ENCODE measurements around the gene PLXDC2. TPM values are rescaled to one million over a fixed set of nuclear protein-coding genes. Genes with fewer than 3 reads are reported as not detected.

PLXDC2 gene
- total and polyA plus RNA-seq, 2 experiments from 2014 or later = 39.9 to 52.2 TPM

- no peak overlapping the region for H3K4me2 ChIP-seq
- H3K4me3 ChIP-seq = no peak overlapping the region
- no peaks in the 10 kb centered on the region for H3K27me3 ChIP-seq
- H4K20me1 ChIP-seq (ENCODE audit: insufficient read depth, poor library complexity, severe bottlenecking) = no peaks in the 10 kb centered on the region
- TF ChIP-seq EZH2phosphoT487 (IDR thresholded peaks at IDR 0.05; ENCODE audit: low read depth, severe bottlenecking, unreplicated experiment) = no peak
- TF ChIP-seq CTCF (IDR thresholded peaks at IDR 0.05; ENCODE audit: poor library complexity) = no peak
- no peak for TF ChIP-seq EZH2 (IDR thresholded peaks at IDR 0.05; ENCODE audit: borderline replicate concordance)
- H3K36me3 ChIP-seq (replicated peaks; ENCODE audit: insufficient read depth, low read depth) = no peaks in the 10 kb centered on the region
- no peaks in the 10 kb centered on the region for H3K9me3 ChIP-seq (ENCODE audit: low read depth)
- H2AFZ ChIP-seq = no peak overlapping the region
- no peaks in the 10 kb centered on the region for H3K4me1 ChIP-seq (ENCODE audit: insufficient read depth)
- no peak for DNase-seq (ENCODE audit: low spot score)
- H3K9me2 ChIP-seq (replicated peaks; ENCODE audit: insufficient read depth) = no peaks in the 10 kb centered on the region
- no peak overlapping the region for H3K27ac ChIP-seq
- WGBS (ENCODE audit: low lambda C conversion rate, missing lambda C conversion rate) = 79% methylated on average over 5 of the region's 5 CpGs
- no peaks in the 10 kb centered on the region for H3K79me2 ChIP-seq
Observed at GRCh38 chr10:20287586-20287985, 471.4 kb downstream of the PLXDC2 start.

- H3K79me2 ChIP-seq = no peaks in the 10 kb centered on the region
- H3K36me3 ChIP-seq (replicated peaks; ENCODE audit: insufficient read depth, low read depth) = no peaks in the 10 kb centered on the region
- no peak overlapping the region for H3K27ac ChIP-seq
- no peak overlapping the region for H3K4me2 ChIP-seq
- no peak overlapping the region for H3K4me3 ChIP-seq
- no peaks in the 10 kb centered on the region for H3K27me3 ChIP-seq
- WGBS (ENCODE audit: low lambda C conversion rate, missing lambda C conversion rate) = 88% methylated on average over 6 of the region's 6 CpGs
- TF ChIP-seq EZH2phosphoT487 (IDR thresholded peaks at IDR 0.05; ENCODE audit: low read depth, severe bottlenecking, unreplicated experiment) (no peak), CTCF (IDR thresholded peaks at IDR 0.05; ENCODE audit: poor library complexity) (no peak), EZH2 (IDR thresholded peaks at IDR 0.05; ENCODE audit: borderline replicate concordance) (no peak)
- H4K20me1 ChIP-seq (ENCODE audit: insufficient read depth, poor library complexity, severe bottlenecking) = no peaks in the 10 kb centered on the region
- H2AFZ ChIP-seq = no peak overlapping the region
- no peaks in the 10 kb centered on the region for H3K9me2 ChIP-seq (replicated peaks; ENCODE audit: insufficient read depth)
- H3K9me3 ChIP-seq (ENCODE audit: low read depth) = no peaks in the 10 kb centered on the region
- no peak for DNase-seq (ENCODE audit: low spot score)
- H3K4me1 ChIP-seq (ENCODE audit: insufficient read depth) = no peaks in the 10 kb centered on the region
Observed at GRCh38 chr10:20288060-20288459, 471.8 kb downstream of the PLXDC2 start.

- H3K4me2 ChIP-seq = no peak overlapping the region
Observed at GRCh38 chr10:20289070-20289828, 473.0 kb downstream of the PLXDC2 start.

More at GRCh38 chr10:20289070-20289828, 473.0 kb downstream of the PLXDC2 start:
- Histone ChIP-seq H3K4me3 (no peak overlapping the region), H3K27ac (no peak overlapping the region), H3K9me2 (replicated peaks; ENCODE audit: insufficient read depth) (no peaks in the 10 kb centered on the region), H3K27me3 (no peaks in the 10 kb centered on the region), H3K4me1 (ENCODE audit: insufficient read depth) (no peaks in the 10 kb centered on the region), H3K79me2 (no peaks in the 10 kb centered on the region), H3K9me3 (ENCODE audit: low read depth) (no peaks in the 10 kb centered on the region), H2AFZ (no peak overlapping the region), H3K36me3 (replicated peaks; ENCODE audit: insufficient read depth, low read depth) (no peaks in the 10 kb centered on the region), H4K20me1 (ENCODE audit: insufficient read depth, poor library complexity, severe bottlenecking) (no peaks in the 10 kb centered on the region)
- no peak for DNase-seq (ENCODE audit: low spot score)
- WGBS (ENCODE audit: low lambda C conversion rate, missing lambda C conversion rate) = 86% methylated on average over 6 of the region's 6 CpGs
- TF ChIP-seq EZH2 (IDR thresholded peaks at IDR 0.05; ENCODE audit: borderline replicate concordance) (no peak), CTCF (IDR thresholded peaks at IDR 0.05; ENCODE audit: poor library complexity) (no peak), EZH2phosphoT487 (IDR thresholded peaks at IDR 0.05; ENCODE audit: low read depth, severe bottlenecking, unreplicated experiment) (no peak)

All from hepatocyte (in vitro differentiated cells).